ENCODE results near the gene LMBR1.
"Not testable (repeated sequence)": the region's sequence is repeated elsewhere in the genome, so short reads cannot be mapped to it uniquely, and the experiment has no call there.

LMBR1 gene

GRCh38 chr7:156650042-156650441 lies 242.9 kb downstream of the LMBR1 start:
- no peak for DNase-seq

- DNase-seq: not testable (repeated sequence)
Measured at GRCh38 chr7:156647330-156647729, 245.7 kb downstream of the LMBR1 start.

GRCh38 chr7:156642306-156643045 lies 250.5 kb downstream of the LMBR1 start:
- DNase-seq: no peak

GRCh38 chr7:156640949-156641485 lies 252.0 kb downstream of the LMBR1 start:
- DNase-seq: no peak

GRCh38 chr7:156640257-156640948 lies 252.6 kb downstream of the LMBR1 start, which contains the start of gene RNF32:
Gene RNF32, plus strand, starts transcription at chr7:156640774. Its CDS starts 3,104 bp downstream, at chr7:156643878.
- no peak for DNase-seq

- DNase-seq: no peak
Measured at GRCh38 chr7:156639426-156640256, 253.3 kb downstream of the LMBR1 start.

GRCh38 chr7:156638443-156639077 lies 254.4 kb downstream of the LMBR1 start:
- no peak for DNase-seq

GRCh38 chr7:156637093-156637492 lies 255.9 kb downstream of the LMBR1 start:
- not testable (repeated sequence) for DNase-seq

- DNase-seq: no peak
Measured at GRCh38 chr7:156635529-156636385, 257.2 kb downstream of the LMBR1 start.

GRCh38 chr7:156634117-156634516 lies 258.9 kb downstream of the LMBR1 start:
- DNase-seq: no peak

- DNase-seq: no peak
Measured at GRCh38 chr7:156629873-156630272, 263.1 kb downstream of the LMBR1 start.

- DNase-seq: no peak
Measured at GRCh38 chr7:156628562-156628961, 264.4 kb downstream of the LMBR1 start.
